Stimulated activated CD8-positive, alpha-beta memory T cell treated with anti-CD3 and anti-CD28 coated beads, Interleukin-7, amount 100 ng/mL, for 1 hour (primary cell): Measurements from ENCODE around the gene ATP6V0D1.

Source experiments
- DNase-seq, 2 donors: peaks; one replicate each; pipeline ENCODE4 v3.0.0-alpha.2; 2020; ENCODE audit warnings: low read depth in 2 of 2

ATP6V0D1 gene

DNA sequence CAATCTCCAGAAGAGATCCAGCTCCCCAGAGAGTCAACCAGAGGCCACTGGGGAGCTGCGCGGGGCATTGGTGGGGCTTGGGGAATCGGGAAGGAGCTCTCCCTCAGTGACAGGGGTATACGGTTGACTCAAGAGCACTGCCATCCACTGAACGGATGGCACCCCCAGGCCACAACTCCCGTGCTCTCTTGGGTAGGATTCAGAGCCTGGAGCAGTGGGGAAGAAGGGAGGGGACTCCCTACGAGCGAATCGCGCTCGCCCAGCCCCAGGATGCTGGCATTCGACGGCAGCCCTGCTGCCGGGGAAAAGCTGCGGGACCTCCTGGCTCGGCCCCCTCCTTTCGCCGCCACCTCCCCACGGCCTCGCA lies 87.2 kb downstream of the ATP6V0D1 start:
- no peak for DNase-seq

DNA sequence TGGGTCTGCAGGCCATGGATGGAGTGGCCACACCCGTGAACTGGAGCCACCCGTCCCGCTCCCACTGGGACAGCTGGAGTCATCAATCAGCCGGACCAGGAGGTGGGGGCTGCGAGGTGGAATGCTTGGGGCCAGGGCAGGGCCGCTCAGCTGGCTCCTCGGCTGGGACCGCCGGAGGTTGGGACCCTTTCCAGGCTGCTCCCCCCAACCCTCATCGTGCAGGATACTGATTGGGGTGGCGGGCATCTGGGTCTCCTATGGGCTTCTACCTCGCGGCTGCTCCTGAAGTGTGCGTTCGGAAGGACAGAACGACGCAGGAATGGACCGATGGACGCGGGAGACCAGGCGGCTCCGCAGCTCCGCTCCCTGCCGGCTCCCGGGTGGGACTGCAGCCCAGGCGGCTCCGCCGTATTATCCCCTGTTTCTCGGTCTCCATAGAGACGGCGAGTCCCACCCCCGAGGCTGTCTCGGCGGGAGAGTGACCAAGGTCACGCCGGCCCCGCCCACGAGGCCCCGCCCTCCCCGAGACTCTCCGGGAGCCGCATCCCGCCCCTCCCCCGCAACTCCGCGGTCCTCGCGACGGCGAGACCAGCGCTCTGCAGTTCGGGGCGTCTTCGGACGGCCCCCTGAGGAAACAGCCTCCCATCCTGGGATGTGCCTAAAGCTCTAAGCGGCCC lies 87.7 kb downstream of the ATP6V0D1 start, which contains the start of gene TPPP3:
TPPP3 (minus strand) TSS at position 388 of the 677 bp plus-strand sequence. CDS start 2,387 bp downstream, outside the sequence.
- no peak for DNase-seq

DNA sequence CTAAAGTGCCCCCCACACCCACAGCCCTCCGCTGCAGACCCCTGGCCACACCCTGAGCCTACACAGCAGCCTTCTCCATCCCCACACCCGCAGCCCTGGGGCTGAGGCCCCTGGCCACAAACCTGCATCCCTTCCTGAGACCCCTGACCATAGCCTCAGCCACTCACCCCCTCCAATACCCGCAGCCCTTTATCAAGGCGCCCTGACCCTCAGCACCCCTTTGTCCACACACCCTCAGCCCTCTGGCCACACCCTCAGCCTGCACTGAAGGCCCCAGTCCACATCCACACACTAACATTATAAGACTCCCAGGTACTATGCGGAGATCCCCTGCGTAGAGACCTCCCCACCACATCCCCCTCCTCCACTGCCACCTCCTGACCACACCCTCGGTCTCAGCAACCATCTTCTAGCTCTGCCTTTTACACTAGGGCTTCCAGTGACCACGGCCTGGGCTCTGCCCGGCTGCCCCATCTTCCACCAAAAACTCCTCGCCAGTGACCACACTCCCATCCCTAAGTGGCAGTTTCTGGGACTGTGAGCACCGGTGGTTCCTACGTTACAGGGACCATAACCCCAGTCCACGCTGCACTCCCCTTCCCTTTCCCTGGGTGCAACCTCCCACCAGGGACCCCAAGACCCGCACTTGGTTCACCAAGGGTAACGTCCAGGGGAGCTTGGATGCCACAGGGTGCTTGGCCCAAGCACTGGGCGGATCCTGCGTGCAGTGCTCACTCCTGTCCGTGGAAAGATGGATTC lies 88.5 kb downstream of the ATP6V0D1 start:
- DNase-seq: no peak

DNA sequence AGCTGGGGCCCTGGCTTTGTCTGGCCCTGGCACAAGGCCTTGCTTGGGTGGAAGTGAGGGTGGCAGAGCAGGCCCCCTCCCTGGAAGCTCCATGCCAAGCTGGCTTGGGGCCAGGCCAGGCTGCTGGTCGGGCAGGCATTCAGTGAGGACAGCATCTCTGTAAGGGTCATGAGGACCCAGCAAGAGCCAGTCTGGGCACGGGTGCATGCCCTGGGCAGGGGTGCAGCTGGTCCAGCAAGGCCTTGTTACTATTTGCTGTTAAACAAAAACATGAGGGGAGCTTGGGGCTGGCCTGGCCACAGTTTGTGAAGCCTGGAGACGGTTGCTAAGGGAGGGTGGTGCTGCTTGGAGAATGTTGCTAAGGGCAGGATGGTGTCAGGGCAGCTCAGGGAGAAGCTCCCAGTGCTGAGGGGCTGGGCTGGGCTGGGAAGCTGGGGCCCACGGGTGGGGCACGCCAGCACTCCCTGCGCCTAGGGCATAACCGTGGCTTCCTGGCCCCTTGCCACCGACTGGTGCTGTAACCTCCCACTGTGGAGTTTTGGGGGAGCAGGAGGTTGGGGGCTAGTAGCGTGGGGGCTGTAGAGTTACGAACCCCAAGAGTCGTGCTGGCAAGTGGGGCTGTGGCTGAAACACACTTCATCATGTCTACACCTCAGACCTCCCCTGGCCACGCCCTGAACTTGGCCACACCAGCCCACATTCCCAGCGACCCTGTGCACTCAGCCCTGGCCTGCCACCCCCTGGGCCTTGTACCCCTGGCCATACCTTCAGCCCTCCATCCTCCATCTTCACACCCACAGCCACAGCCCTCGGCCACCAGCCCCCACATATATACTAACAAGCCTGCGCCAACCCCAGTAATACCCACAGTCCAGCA lies 89.3 kb downstream of the ATP6V0D1 start:
- DNase-seq: no peak

DNA sequence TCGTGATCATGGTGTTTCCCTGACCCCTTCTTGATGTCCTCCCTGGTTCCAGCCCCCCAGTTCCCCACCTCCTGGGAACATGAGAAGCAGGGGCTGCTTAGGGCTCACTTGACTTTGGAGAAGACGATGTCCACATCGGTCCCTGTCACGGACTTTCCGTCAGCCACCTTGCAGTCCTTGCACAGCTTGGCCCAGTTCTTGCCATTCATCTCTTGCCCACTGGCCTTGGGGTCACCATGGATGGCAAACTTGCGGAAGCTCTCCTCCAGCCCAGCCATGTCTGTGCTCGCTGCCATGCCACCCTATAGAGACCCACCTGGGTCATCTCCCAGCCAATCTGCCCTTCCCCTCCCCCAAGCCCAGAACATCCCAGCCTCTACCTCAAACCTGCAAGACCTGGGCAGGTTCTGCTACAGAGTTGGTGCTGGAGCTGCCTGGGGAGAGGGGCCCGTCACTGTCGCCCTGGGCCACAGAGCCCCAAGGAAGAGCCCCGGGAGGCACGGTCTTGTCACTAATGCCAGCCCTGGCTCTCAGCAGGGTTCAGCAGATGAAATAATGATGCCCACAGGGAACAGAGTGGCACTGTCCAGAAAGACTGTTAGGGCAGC lies 90.0 kb downstream of the ATP6V0D1 start:
- DNase-seq: no peak

DNA sequence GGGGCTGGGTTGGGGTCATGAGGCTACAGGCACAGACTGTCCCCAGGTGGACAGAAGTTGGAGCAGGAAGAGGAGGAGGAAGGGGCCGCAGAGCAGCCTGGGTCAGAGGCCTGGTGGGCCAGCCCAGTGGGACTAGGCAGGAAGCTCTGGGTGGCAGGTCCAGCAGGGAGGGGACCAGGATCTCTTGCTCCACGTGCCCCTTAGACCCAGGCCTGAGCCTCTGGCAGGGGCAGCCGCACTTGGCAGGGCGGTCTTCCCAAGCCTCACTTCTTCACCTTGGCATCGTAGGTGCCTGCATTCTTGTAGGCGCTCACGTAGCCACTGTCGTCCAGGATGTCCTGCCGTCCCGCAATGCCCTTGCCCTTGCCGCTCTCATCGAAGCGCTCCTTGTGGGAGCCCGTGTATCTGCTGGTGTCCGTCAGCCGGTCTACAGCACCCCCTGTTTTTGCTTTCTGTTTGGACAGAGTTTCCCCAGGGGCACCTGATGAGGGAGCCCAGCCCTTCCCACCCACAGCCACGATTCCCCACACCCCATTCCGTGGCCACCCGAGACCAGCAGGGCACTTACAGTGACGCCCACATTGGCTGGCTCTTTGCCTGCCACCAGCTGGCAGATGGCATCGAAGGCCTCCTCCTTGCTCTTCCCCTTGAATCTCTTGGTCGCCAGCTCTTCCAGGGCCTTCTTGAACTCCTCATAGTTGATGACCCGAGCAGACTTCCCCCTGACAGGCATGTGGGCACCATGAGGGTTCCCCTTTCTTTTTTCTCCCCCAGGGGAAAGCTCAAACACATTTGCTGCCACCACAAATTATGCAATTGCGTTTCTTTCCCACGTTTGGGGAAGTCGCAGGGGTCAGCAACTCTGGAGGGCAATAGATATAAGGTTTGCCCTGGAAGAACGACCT lies 90.8 kb downstream of the ATP6V0D1 start:
- no peak for DNase-seq

DNA sequence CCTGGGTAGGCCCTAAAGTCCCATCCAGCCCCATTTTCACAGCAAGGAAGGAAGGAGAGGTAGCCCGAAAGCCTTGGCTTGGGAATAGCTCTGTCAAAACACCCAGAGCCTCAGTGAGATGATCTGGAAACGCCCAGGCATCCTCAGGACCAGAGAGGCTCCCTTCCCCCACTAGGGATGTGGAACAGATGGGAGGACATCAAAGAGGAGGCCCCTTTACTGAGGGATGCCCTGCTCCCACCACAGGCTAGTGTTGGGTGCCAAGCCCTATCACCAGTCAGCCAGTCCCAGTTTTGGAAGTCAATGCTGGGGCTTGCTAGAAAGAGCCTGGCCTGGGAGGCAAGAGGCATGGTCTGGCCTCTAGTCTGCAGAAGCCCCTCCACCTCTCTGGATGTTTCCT lies 92.4 kb downstream of the ATP6V0D1 start:
- no peak for DNase-seq

DNA sequence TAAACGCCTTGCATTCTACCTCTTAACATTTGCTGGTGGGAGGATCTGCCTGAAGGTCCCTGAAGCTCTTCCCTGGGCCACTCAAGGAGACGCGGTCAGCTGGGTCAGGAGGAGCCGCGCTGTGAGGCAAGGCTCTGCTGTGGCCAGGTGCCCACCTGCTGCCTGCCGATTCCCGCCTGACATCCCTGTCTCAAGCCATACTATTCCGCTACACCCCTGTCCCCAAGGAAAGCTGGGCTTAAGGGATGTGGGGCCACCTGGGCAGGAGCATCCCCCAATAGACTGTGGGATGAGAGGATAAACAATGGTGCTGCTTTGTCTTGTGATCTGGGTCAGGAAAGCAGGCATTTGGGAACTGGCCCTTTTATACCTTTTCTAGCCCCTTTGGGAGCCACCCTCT lies 92.8 kb downstream of the ATP6V0D1 start:
- DNase-seq: no peak
